CD4-positive, alpha-beta T cell treated with Interleukin-10 for 1 hour (primary cell): Measurements from ENCODE around the gene SLC29A3.
"Not testable (repeated sequence)": the region's sequence is repeated elsewhere in the genome, so short reads cannot be mapped to it uniquely, and the experiment has no call there.

Source experiments
- DNase-seq: peaks from one replicate; pipeline ENCODE4 v3.0.0-alpha.2; 2020

The SLC29A3 gene

DNA sequence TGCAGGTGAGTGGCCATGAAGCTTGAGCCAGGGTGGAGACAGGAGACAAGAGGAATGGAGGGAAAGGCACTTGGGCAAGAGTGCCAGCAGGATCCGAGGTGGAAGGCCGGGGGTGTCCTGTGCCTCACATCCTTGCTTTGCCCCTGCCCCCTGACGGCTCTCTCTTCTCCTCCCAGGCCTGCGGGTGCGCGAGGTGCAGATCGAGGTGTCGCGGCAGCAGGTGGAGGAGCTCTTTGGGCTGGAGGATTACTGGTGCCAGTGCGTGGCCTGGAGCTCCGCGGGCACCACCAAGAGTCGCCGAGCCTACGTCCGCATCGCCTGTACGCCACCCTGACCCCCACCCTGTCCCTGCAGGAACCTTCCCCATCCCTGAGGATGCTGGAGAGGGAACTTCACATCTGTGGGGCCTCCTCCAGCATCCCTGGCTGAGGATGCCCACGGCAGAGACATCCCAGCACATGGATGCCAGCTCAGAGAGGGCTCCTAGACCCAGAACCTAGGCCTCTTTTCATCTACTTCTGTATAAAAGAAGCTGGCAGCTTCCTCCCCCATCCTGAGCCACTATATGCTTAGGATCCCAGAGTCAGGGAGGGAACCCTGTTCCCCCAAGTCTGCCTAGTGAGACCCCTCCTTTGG, 34.4 kb upstream of the SLC29A3 start:
- no peak for DNase-seq

DNA sequence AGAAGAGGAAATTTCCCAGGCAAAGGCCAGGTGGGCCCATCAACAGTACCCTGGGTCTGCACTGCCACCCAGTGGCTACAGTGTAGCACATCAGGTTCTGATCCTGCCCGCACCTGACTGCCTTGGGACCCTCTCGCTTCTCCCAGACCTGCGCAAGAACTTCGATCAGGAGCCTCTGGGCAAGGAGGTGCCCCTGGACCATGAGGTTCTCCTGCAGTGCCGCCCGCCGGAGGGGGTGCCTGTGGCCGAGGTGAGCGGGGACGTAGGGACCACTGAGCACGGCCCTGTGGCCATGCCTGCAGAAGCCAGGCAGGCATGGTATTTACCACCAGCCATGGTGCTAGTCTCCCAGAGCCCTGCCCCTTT, 33.9 kb upstream of the SLC29A3 start:
- DNase-seq, result peak; percentile 8

DNA sequence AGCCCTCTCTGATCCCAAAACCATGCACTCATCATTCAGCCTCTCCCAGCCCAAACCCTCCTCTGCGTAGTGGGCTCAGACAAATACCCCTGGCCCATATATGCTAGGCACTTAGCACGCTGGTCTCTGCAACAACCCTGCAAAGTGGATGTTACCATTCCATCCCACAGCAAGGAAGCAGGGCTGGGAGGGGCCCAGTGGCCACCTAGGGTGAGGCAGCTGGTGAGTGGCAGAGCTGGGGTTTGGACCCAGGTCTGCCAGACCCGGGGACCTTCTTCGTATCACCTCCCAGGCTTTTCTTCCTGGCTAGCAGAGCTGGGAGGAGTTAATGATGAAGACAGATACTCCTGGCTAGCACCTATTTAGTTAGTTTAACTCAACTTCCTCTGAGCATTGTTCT, 33.1 kb upstream of the SLC29A3 start:
- no peak for DNase-seq

DNA sequence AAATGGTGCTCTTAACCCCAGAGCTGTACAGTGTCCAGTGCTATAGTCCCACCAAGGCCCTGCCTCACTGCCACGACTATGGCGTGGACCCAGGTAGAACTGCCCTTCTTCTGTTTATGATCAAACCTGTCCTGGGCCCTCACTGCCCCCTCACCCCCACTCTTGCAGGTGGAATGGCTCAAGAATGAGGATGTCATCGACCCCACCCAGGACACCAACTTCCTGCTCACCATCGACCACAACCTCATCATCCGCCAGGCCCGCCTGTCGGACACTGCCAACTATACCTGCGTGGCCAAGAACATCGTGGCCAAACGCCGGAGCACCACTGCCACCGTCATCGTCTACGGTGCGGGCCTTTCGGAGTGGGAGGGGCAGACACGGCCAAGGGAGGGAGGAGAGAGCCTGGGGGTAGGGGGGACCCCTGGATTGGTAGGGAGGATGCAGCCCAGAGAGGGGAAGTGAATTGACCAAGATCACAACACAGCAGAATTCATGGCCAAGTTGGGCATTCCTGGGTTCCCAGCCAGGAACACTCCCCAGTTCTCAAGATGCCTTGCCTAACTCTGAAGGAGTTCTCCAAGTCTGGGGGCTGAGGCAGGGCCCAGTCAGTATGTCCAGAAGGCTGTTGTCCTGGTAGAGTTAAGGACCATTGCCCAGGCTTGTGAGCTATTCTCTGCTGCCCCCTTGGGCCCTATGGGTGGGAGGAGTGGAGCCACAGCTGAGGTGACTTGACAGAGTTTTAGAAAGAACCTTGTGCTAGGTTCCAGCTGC, 32.4 kb upstream of the SLC29A3 start:
- no peak for DNase-seq

DNA sequence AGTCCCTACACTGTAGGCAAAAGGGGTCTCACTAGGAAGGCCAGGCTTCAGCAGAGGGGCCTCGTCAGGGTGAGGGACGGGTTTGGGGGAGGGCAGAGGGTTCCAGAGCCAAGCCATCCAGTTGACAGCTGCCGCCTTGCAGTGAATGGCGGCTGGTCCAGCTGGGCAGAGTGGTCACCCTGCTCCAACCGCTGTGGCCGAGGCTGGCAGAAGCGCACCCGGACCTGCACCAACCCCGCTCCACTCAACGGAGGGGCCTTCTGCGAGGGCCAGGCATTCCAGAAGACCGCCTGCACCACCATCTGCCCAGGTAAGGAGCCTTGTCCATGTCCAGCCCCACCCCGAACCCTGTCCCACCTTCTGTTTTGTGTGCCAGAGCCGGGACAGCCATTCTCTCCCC, 31.6 kb upstream of the SLC29A3 start:
- no peak for DNase-seq

GRCh38 chr10:71288461-71288860, 30.6 kb upstream of the SLC29A3 start:
- DNase-seq, result no peak

DNA sequence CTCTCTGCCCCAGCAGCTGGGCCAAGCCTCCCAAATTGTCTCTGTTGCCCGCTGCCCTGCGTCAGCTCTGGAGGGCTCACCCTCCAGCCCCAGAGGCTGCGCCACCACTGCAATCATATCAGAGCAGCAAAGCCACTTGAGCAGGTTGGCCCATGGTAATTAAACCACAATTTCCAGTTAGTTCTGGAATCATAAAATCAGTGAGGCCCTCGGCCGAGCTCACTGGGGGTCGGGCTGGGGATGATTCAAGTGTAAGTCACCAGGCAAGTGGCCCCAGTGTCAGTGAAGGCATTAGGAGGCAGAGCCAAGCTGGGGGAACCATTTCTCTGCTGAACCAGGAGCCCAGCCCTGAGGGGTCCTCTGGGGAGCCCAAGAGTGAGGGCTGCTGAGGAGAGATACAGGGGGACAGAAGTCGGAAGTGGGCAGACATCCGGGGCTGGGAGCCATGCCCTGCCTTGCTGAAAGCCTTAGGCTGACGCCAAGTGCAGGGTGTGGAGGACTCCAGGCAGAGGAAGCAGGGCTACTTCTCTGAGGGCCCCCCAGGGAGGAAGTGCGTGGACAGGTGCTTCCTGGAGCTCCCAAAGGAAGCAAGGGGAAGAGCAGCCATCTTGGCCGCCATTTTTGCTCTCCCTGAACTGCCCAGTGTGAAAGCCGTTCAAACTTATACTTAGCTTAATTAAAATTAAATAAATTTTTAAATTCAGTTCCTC, 29.5 kb upstream of the SLC29A3 start:
- no peak for DNase-seq

- no peak for DNase-seq
These were observed 28.7 kb upstream of the SLC29A3 start for GRCh38 chr10:71290331-71290730.

DNA sequence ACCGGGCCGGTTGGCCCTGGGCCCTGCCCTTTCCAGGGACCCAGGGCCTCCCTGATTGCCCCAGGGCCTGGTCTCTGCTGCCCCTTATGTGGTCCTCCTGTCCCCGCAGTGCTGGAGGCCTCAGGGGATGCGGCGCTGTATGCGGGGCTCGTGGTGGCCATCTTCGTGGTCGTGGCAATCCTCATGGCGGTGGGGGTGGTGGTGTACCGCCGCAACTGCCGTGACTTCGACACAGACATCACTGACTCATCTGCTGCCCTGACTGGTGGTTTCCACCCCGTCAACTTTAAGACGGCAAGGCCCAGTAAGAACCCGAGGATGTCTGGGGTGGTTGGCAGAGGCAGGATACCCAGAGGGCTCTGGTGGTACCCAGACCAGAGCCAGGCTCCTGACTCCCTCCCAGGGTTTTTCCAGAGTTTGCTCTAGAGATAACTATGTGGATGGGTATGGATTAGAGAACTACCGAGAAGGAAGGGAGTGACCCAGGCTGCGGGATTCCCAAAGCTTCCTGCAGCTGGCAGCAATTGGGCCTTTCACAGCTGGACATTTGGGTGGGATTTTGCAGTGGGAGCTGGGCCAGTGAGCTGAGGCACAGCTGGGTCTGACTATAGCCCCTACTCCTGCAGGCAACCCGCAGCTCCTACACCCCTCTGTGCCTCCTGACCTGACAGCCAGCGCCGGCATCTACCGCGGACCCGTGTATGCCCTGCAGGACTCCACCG, 28.1 kb upstream of the SLC29A3 start:
- DNase-seq, result no peak

- no peak for DNase-seq
These were observed 27.5 kb upstream of the SLC29A3 start for GRCh38 chr10:71291528-71291900.

DNA sequence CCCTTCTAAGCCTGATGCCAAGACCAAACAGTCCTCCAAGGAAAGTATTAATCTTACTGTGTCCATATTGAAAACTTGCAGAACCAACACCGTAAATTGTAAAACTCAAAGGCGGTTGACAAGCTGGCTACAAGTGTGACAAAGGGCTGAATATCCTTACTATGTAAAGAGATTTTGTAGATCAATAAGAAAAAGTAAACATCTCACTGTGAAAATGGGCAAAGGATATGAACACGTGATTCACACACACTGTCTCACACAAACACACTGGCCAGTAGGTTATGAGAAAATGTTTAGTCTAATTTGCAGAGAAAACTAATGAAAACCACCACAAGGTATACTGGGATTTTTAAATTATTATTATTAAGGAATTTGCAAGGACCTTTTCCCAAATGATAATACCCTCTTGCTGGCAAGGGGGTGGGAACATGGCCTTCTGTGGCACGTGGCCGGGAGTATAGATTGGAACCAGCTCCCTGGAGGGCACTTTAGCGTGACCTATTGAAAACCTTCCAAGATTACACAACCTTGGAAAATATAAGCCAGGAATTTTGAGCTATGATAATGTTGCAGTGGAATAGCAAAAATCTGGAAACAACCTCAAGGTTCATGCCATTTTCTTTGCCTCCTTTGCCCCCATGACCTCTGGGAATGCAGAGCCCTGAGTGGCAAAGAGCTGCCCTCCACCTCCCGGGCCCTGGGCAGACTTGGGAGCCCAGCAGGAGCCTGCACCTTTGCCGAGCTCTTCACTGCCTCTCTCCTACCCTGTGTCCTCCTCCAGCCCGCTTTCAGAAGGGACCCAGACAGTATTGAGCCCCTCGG, 26.2 kb upstream of the SLC29A3 start:
- no peak for DNase-seq

GRCh38 chr10:71293446-71294084, 25.5 kb upstream of the SLC29A3 start:
- DNase-seq, result no peak

GRCh38 chr10:71294091-71294561, 24.9 kb upstream of the SLC29A3 start:
- no peak for DNase-seq

DNA sequence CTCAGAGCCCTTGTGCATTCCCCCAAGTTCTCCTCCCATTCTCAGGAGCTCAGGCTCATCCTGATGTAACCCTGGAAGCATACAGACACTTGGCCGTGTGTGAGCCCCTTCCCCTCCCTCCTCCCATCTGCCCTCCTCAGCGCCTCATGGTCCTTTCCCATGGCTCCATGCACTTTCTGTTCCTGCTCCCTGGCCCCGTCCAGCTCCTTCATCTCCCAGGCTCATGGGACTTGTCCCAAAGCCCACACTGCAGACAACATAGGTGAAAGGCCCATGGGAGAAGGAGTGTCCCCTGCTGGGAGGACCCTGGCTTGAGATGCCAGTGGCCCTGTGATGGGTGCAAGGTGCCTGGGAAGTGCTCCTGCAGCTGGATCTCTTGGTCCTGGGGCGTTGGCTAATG, 24.2 kb upstream of the SLC29A3 start:
- no peak for DNase-seq

- no peak for DNase-seq
These were observed 23.4 kb upstream of the SLC29A3 start for GRCh38 chr10:71295641-71296040.

DNA sequence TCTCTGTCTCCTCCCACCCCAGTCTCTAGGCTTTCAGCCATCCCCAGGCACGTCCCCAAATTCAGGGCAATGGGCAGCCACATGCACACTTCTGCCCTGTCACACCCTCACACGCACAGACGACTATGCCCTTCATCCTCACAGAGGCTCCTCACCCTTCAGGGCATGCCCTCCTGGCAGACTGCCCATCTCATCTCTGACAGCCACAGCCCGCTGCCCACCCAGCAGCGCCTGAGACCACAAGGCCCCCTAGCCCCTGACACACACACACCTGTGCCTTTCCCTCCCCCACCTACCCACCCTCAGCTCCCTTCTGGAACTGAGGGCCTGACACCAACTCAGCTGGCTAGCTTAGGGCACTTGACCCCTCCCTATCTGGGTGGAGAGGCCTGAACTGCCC, 23.0 kb upstream of the SLC29A3 start:
- DNase-seq, result no peak

DNA sequence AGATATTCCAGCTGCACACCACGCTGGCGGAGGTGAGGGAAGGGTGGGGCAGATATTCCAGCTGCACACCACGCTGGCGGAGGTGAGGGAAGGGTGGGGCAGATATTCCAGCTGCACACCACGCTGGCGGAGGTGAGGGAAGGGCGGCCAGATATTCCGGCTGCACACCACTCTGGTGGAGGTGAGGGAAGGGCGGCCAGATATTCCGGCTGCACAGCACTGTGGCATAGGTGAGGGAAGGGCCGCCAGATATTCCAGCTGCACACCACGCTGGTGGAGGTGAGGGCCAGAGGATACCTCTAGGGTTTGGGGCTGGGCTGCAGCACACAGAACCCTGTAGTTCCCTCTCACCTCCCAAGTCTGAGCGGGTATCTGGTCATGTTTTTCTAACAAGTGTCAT, 22.2 kb upstream of the SLC29A3 start:
- DNase-seq, result not testable (repeated sequence)

- no peak for DNase-seq
These were observed 21.7 kb upstream of the SLC29A3 start for GRCh38 chr10:71297343-71297742.

GRCh38 chr10:71299071-71299785, 19.8 kb upstream of the SLC29A3 start:
- no peak for DNase-seq

DNA sequence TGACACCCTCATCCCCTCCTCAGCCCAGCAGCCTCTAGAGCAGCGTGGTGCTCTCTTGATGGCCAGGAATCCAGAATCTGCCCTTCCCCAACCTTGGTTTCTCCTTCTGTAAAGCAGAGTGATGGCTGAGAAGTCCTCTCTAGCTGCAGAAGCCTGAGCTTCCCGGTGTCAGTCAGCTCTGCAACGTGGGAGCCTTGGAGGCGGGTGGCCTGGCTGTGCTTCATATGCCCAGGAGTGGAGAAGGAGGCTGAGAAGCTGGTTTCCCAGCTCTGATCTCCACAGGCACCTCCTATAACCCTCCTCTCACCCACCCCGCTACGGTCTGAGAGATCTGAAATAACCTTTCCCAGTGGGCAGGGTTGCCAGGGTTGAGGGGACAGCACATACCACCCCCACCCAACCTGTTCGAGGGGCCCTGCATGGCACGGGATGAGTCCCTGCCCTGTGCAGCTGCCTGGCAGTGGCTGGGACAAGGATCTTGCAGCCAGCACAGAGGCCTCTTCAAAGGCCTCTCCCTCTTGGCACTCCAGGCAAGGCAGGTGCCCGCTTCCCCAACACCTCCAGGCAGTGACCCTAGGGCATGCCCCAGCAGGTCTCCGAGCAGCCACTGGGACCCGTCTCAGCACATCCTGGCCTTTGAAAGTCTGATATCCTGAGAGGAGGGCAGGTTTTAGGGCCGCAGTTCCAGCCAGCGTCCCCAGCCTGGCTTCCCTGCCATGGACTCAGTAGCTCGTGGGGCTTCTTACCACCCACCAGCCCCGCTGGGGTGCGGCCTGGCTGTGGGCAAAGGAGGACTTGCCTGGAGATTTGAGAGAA, 18.3 kb upstream of the SLC29A3 start:
- no peak for DNase-seq
